DOHH2 (cell line): ENCODE results near the gene GPR55.

Experiments
- H3F3A ChIP-seq: fragments of 200-600 bp; sonication (generic), shearing (Covaris generic); 2 replicates; pipeline ENCODE4 v1.6.0; 2016; ENCODE audit warnings: antibody characterized with exemption, mild to moderate bottlenecking; ENCODE audit not compliant: control insufficient read depth, insufficient read depth
- H3K27ac ChIP-seq: fragments of 200-600 bp; sonication (generic); 2 replicates; pipeline ENCODE4 v1.5.1; 2014; ENCODE audit warnings: low read depth, mild to moderate bottlenecking, low read length, moderate library complexity
- H3K27me3 ChIP-seq: fragments of 200-600 bp; sonication (generic); 2 replicates; pipeline ENCODE4 v1.6.1; 2014; ENCODE audit warnings: mild to moderate bottlenecking, low read length, mixed read lengths; ENCODE audit not compliant: control insufficient read depth
- H3K36me3 ChIP-seq: fragments of 200-600 bp; sonication (generic); 2 replicates; pipeline ENCODE4 v1.6.1; 2014; ENCODE audit warnings: mild to moderate bottlenecking, low read length, moderate library complexity, mixed read lengths; ENCODE audit not compliant: control insufficient read depth
- H3K4me1 ChIP-seq: fragments of 200-600 bp; sonication (generic); 2 replicates; pipeline ENCODE4 v1.6.1; 2014; ENCODE audit warnings: mild to moderate bottlenecking, low read length, mixed read lengths; ENCODE audit not compliant: control insufficient read depth
- H3K4me2 ChIP-seq: fragments of 200-600 bp; sonication (generic); 2 replicates; pipeline ENCODE4 v1.6.0; 2014; ENCODE audit warnings: mild to moderate bottlenecking, low read length, moderate library complexity
- H3K4me3 ChIP-seq: fragments of 200-600 bp; sonication (generic); 2 replicates; pipeline ENCODE4 v1.5.1; 2014; ENCODE audit warnings: mild to moderate bottlenecking, low read length, mixed read lengths
- H3K79me2 ChIP-seq: fragments of 200-600 bp; sonication (generic); 2 replicates; pipeline ENCODE4 v1.6.1; 2014; ENCODE audit warnings: mild to moderate bottlenecking, low read length, mixed read lengths; ENCODE audit not compliant: control insufficient read depth
- H3K9me2 ChIP-seq: fragments of 200-600 bp; sonication (generic); replicated peaks from 2 replicates; pipeline ENCODE4 v1.6.1; 2014; ENCODE audit warnings: mild to moderate bottlenecking, low read length, mixed read lengths; ENCODE audit not compliant: control insufficient read depth
- H3K9me3 ChIP-seq: fragments of 200-600 bp; sonication (generic); 2 replicates; pipeline ENCODE4 v1.6.1; 2014; ENCODE audit warnings: antibody characterized with exemption, low read length, mixed read lengths; ENCODE audit not compliant: control insufficient read depth, insufficient read depth
- H4K20me1 ChIP-seq: fragments of 200-600 bp; sonication (generic); 2 replicates; pipeline ENCODE4 v1.6.0; 2014; ENCODE audit warnings: low read depth, mild to moderate bottlenecking, antibody characterized with exemption, low read length, moderate library complexity; ENCODE audit not compliant: control insufficient read depth, insufficient read depth
- CTCF ChIP-seq: fragments of 200-600 bp; sonication (generic); IDR thresholded peaks from one replicate; pipeline ENCODE4 v1.5.1; 2014; ENCODE audit warnings: antibody characterized with exemption, mild to moderate bottlenecking, low read depth, low read length; ENCODE audit not compliant: poor library complexity, severe bottlenecking
- EZH2phosphoT487 ChIP-seq: fragments of 200-600 bp; sonication (generic); IDR thresholded peaks from 2 replicates; pipeline ENCODE4 v1.6.1; 2017; ENCODE audit warnings: borderline replicate concordance, mild to moderate bottlenecking, antibody characterized with exemption, low read length, moderate library complexity, mixed read lengths

The GPR55 gene

DNA sequence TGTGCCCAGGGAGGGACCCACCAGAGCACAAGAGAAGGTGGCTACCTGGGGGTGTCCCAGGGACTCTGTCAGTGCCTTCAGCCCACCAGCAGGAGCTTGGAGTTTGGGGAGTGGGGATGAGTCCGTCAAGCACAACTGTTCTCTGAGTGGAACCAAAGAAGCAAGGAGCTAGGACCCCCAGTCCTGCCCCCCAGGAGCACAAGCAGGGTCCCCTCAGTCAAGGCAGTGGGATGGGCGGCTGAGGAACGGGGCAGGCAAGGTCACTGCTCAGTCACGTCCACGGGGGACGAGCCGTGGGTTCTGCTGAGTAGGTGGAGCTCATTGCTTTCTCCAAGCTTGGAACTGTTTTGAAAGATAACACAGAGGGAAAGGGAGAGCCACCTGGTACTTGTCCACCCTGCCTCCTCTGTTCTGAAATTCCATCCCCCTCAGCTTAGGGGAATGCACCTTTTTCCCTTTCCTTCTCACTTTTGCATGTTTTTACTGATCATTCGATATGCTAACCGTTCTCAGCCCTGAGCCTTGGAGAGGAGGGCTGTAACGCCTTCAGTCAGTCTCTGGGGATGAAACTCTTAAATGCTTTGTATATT lies 46.3 kb downstream of the GPR55 start:
- Histone ChIP-seq H3K4me1 (peaks cover 32% of the 10 kb centered on the region), H3K27me3 (no peaks in the 10 kb centered on the region), H4K20me1 (no peaks in the 10 kb centered on the region), H3K9me2 (no peaks in the 10 kb centered on the region), H3K27ac (peak overlapping the region; percentile 68; the same call in 1 of the 2 replicates), H3K4me3 (no peak overlapping the region; the same call in 1 of the 2 replicates), H3K9me3 (no peaks in the 10 kb centered on the region), H3K79me2 (no peaks in the 10 kb centered on the region), H3K4me2 (no peak overlapping the region), H3F3A (no peaks in the 10 kb centered on the region), H3K36me3 (no peaks in the 10 kb centered on the region)
- TF ChIP-seq EZH2phosphoT487 (no peak), CTCF (no peak)

- no peaks in the 10 kb centered on the region for H3K9me2 ChIP-seq
- H4K20me1 ChIP-seq = no peaks in the 10 kb centered on the region
- no peak for TF ChIP-seq CTCF
- no peak for TF ChIP-seq EZH2phosphoT487
- peak overlapping the region; percentile 47 for H3K4me3 ChIP-seq
- H3K36me3 ChIP-seq = no peaks in the 10 kb centered on the region
- H3K4me1 ChIP-seq = peaks cover 39% of the 10 kb centered on the region
- H3K27ac ChIP-seq = peak overlapping the region; percentile 68
- no peaks in the 10 kb centered on the region for H3K27me3 ChIP-seq
- H3K9me3 ChIP-seq = no peaks in the 10 kb centered on the region
- H3K79me2 ChIP-seq = no peaks in the 10 kb centered on the region
- H3K4me2 ChIP-seq = peak overlapping the region; percentile 56
- H3F3A ChIP-seq = no peaks in the 10 kb centered on the region
These were observed 47.1 kb downstream of the GPR55 start for GRCh38 chr2:230877759-230878598.

GRCh38 chr2:230877116-230877758 lies 47.8 kb downstream of the GPR55 start:
- peak overlapping the region; percentile 68 for H3K27ac ChIP-seq
- peak overlapping the region; percentile 47 for H3K4me3 ChIP-seq
- no peaks in the 10 kb centered on the region for H3K9me3 ChIP-seq
- H3K4me2 ChIP-seq = peak overlapping the region; percentile 56
- H4K20me1 ChIP-seq = no peaks in the 10 kb centered on the region
- H3K27me3 ChIP-seq = no peaks in the 10 kb centered on the region
- H3K4me1 ChIP-seq = peaks cover 47% of the 10 kb centered on the region
- H3K79me2 ChIP-seq = no peaks in the 10 kb centered on the region
- no peaks in the 10 kb centered on the region for H3K36me3 ChIP-seq
- TF ChIP-seq CTCF = no peak
- no peak for TF ChIP-seq EZH2phosphoT487
- H3F3A ChIP-seq = no peaks in the 10 kb centered on the region
- H3K9me2 ChIP-seq = no peaks in the 10 kb centered on the region
